GM12878 (cell line): ENCODE results near the gene FBXW9. TPM values are rescaled to one million over a fixed set of nuclear protein-coding genes. Genes with fewer than 3 reads are reported as not detected.

ENCODE experiments used
- ATAC-seq: fragments of 200-7000 bp; cut with Tn5 transposase; 3 replicates; pipeline ENCODE4 v1.9.1; 2020; ENCODE audit warnings: mild to moderate bottlenecking, moderate library complexity
- BruUV-seq: library from RNA; stranded (reverse); fragments of 400-500 nt; replicated peaks from 2 replicates; lab custom pipeline; 2021; lab: Mats Ljungman, UMichigan
- CTCF ChIA-PET: fragments of 300-600 bp; sonication (Branson Sonifier 250); formaldehyde crosslinking; extraction: SDS; loops from one replicate; lab custom pipeline; 2021; ENCODE audit warnings: inconsistent platforms; lab: Yijun Ruan, JAX
- POLR2A ChIA-PET: fragments of 350-600 bp; formaldehyde crosslinking; extraction: SDS; loops from one replicate; lab custom pipeline; 2021; ENCODE audit warnings: inconsistent platforms; lab: Charles Lee
- RAD21 ChIA-PET: fragments of 300-600 bp; sonication (Branson Sonifier 250); formaldehyde crosslinking; loops from one replicate; lab custom pipeline; 2023; ENCODE audit warnings: antibody characterized with exemption; ENCODE audit not compliant: unreplicated experiment; lab: Charles Lee
- SMC1A ChIA-PET: fragments of 300-600 bp; sonication (Branson Sonifier 250); formaldehyde crosslinking; loops from one replicate; lab custom pipeline; 2023; ENCODE audit not compliant: unreplicated experiment, uncharacterized antibody; lab: Charles Lee
- DNase-seq: peaks from one replicate; pipeline ENCODE4 v3.0.0-alpha.2; 2011; ENCODE audit warnings: low read depth, low spot score
- FAIRE-seq: peaks from 3 replicates; lab custom pipeline; 2011; peaks lifted over from hg19 to GRCh38; lab: Jason Lieb, UNC
- H2AFZ ChIP-seq: 2 replicates; pipeline ENCODE4 v1.6.0; 2011; ENCODE audit warnings: low read depth, low read length, control low read depth; ENCODE audit not compliant: control insufficient read depth
- H3K27ac ChIP-seq: 2 replicates; pipeline ENCODE4 v1.5.1; 2011; ENCODE audit warnings: control low read depth; ENCODE audit not compliant: control insufficient read depth, insufficient read depth
- H3K27me3 ChIP-seq, 2 experiments: replicated peaks in 1 of 2; 2 replicates each; pipeline versions ENCODE4 v1.6.0 to v1.6.1; 2011; ENCODE audit warnings: low read length in 1 of 2; ENCODE audit not compliant: control insufficient read depth in 2 of 2, insufficient read depth in 2 of 2
- H3K36me3 ChIP-seq, 2 experiments: 2 replicates each; pipeline ENCODE4 v1.5.1; 2011; ENCODE audit warnings: low read length in 1 of 2; ENCODE audit not compliant: control insufficient read depth in 2 of 2, insufficient read depth in 2 of 2
- H3K4me1 ChIP-seq: 2 replicates; pipeline ENCODE4 v1.6.1; 2011; ENCODE audit warnings: mild to moderate bottlenecking, low read length, moderate library complexity, mixed read lengths; ENCODE audit not compliant: control insufficient read depth, insufficient read depth
- H3K4me2 ChIP-seq: 2 replicates; pipeline ENCODE4 v1.6.0; 2011; ENCODE audit warnings: control low read depth; ENCODE audit not compliant: control insufficient read depth, insufficient read depth
- H3K4me3 ChIP-seq: fragments of 200-600 bp; sonication (generic); 2 replicates; pipeline ENCODE4 v1.5.1; 2016
- H3K79me2 ChIP-seq: 2 replicates; pipeline ENCODE4 v1.6.0; 2011; ENCODE audit warnings: low read length; ENCODE audit not compliant: control insufficient read depth, insufficient read depth
- H3K9ac ChIP-seq: 2 replicates; pipeline ENCODE4 v1.8.0; 2011; ENCODE audit warnings: low read length, control low read depth, mixed read lengths; ENCODE audit not compliant: control insufficient read depth, insufficient read depth
- H3K9me3 ChIP-seq: replicated peaks from 3 replicates; pipeline ENCODE4 v1.5.1; 2011; ENCODE audit warnings: mild to moderate bottlenecking, low read length; ENCODE audit not compliant: control insufficient read depth, insufficient read depth
- H4K20me1 ChIP-seq: 2 replicates; pipeline ENCODE4 v1.6.0; 2011; ENCODE audit not compliant: control insufficient read depth, insufficient read depth
- POLR2A ChIP-seq: IDR thresholded peaks from 2 replicates; pipeline ENCODE4 v1.6.1; 2011; ENCODE audit warnings: low read depth, mild to moderate bottlenecking, low read length
- RELA ChIP-seq: fragments of 450-650 bp; IDR thresholded peaks from 2 replicates; pipeline ENCODE4 v1.8.0; 2014; ENCODE audit warnings: borderline replicate concordance; ENCODE audit not compliant: partially characterized antibody
- ZNF274 ChIP-seq: IDR thresholded peaks from one replicate; pipeline ENCODE4 v1.8.0; 2011; ENCODE audit not compliant: insufficient read length, insufficient read depth
- WGBS: methylation state at CpG from one replicate; pipeline ENCODE4 v1.1.6; 2016; ENCODE audit warnings: low lambda C conversion rate; ENCODE audit not compliant: insufficient replicate concordance, insufficient coverage; ENCODE audit errors: missing lambda C conversion rate; 5-methylcytosine and 5-hydroxymethylcytosine counted together
- in situ Hi-C: fragments of 300-500 bp; cut with MboI; formaldehyde crosslinking; loops from 9 replicates; pipeline ENCODE4 v1.14.3; 2018; ENCODE audit warnings: mixed read lengths
- intact Hi-C: fragments of 100-400 bp; cut with micrococcal nuclease; formaldehyde crosslinking; loops from one replicate; pipeline ENCODE4 v1.14.2; 2022; ENCODE audit not compliant: unreplicated experiment
- polyA plus RNA-seq, 11 experiments: library from polyadenylated mRNA; depleted of rRNA in 4 of 11; unstranded in 6 of 11; stranded (reverse) in 5 of 11; fragments of >200 nt; fragmentation: Nextera tagmentation in 4 of 11; fragmentation: Illumina TruSeq in 1 of 11; extraction: Ambion mirVana in 4 of 11; extraction: Trizol in 1 of 11; gene quantifications; 1 replicate in 1 of 11; 2 replicates in 10 of 11; pipeline versions ENCODE4 v1.2.1 to v1.2.3, GENCODE V29; 2011 to 2016; ENCODE audit warnings: inconsistent platforms in 2 of 11, missing spikeins in 2 of 11, low read depth in 1 of 11
- total RNA-seq, 4 experiments: library from RNA; depleted of rRNA in 3 of 4; stranded (reverse); fragments of >200 nt in 3 of 4; fragmentation: Illumina TruSeq in 1 of 4; extraction: Trizol in 1 of 4; gene quantifications; 2 replicates each; pipeline versions ENCODE4 v1.2.1 to v1.2.3, GENCODE V29; 2013 to 2021

The FBXW9 gene
- total and polyA plus RNA-seq, 10 of the 15 experiments (the other 5 are each of a cell fraction or from before 2014, with no cell fraction given) = 0.21 to 14.8 (median 7.3) TPM

GRCh38 chr19:12648088-12648487 is 48.3 kb downstream of the FBXW9 start:
- H3K79me2 ChIP-seq = no peaks in the 10 kb centered on the region
- H2AFZ ChIP-seq = no peak overlapping the region
- H3K4me3 ChIP-seq = no peak overlapping the region
- intact Hi-C loops = no loop called here
- FAIRE-seq = no peak
- peaks cover 5 to 10% of the 10 kb centered on the region in 2 experiments; a peak in 3 of 4 replicates for H3K36me3 ChIP-seq
- RAD21 ChIA-PET = no interaction called here
- SMC1A ChIA-PET = no interaction called here
- CTCF ChIA-PET = no interaction called here
- 0 out of 2 replicates have a peak, but pooled peaks have one; percentile 7 for TF ChIP-seq POLR2A
- no peak for TF ChIP-seq RELA
- TF ChIP-seq, all 136 proteins: peak for 1
- Histone ChIP-seq H3K9me3 (no peaks in the 10 kb centered on the region; the same call in 2 of the 3 replicates), H3K27me3 (no peaks in the 10 kb centered on the region), H3K4me1 (no peaks in the 10 kb centered on the region), H3K4me2 (no peak overlapping the region), H4K20me1 (no peaks in the 10 kb centered on the region), H3K9ac (no peak overlapping the region), H3K27ac (no peak overlapping the region)
- 94% methylated on average over 25 of the region's 29 CpGs for WGBS
- in situ Hi-C loops = no loop called here
- DNase-seq = no peak
- no peak for ATAC-seq
- POLR2A ChIA-PET = no interaction called here
- no TSS peak for BruUV-seq

- Histone ChIP-seq H2AFZ (no peak overlapping the region), H3K9me3 (no peaks in the 10 kb centered on the region; the same call in 2 of the 3 replicates), H4K20me1 (no peaks in the 10 kb centered on the region), H3K9ac (no peak overlapping the region), H3K79me2 (no peaks in the 10 kb centered on the region), H3K4me2 (no peak overlapping the region), H3K4me1 (no peaks in the 10 kb centered on the region), H3K27ac (no peak overlapping the region), H3K36me3 (peaks cover 5 to 10% of the 10 kb centered on the region in 2 experiments; a peak in 3 of 4 replicates), H3K27me3 (no peaks in the 10 kb centered on the region), H3K4me3 (no peak overlapping the region)
- ATAC-seq = peak; percentile 78
- ChIA-PET POLR2A (interaction anchor here (0.6 kb wide), 1 partner anchor 1063 kb away, joined by 3 read pairs; no protein-coding TSS in a partner anchor), SMC1A (no interaction called here), RAD21 (no interaction called here), CTCF (interaction anchor here (0.6 kb wide), 1 partner anchor 29 kb away, joined by 3 read pairs; no protein-coding TSS in a partner anchor)
- WGBS = 63% methylated on average over 25 of the region's 31 CpGs
- TF ChIP-seq ZNF274 = no peak
- TF ChIP-seq POLR2A = peak; percentile 51; the same call in 1 of the 2 replicates
- BruUV-seq = no TSS peak
- intact Hi-C loops = no loop called here
- in situ Hi-C loops = no loop called here
- no peak for FAIRE-seq
- no peak for DNase-seq
Observed at GRCh38 chr19:12647490-12648071, 48.9 kb downstream of the FBXW9 start.
